Measurements from ENCODE around the gene ZXDC. TPM values are rescaled to one million over a fixed set of nuclear protein-coding genes. Genes with fewer than 3 reads are reported as not detected.

Gene ZXDC, protein sequence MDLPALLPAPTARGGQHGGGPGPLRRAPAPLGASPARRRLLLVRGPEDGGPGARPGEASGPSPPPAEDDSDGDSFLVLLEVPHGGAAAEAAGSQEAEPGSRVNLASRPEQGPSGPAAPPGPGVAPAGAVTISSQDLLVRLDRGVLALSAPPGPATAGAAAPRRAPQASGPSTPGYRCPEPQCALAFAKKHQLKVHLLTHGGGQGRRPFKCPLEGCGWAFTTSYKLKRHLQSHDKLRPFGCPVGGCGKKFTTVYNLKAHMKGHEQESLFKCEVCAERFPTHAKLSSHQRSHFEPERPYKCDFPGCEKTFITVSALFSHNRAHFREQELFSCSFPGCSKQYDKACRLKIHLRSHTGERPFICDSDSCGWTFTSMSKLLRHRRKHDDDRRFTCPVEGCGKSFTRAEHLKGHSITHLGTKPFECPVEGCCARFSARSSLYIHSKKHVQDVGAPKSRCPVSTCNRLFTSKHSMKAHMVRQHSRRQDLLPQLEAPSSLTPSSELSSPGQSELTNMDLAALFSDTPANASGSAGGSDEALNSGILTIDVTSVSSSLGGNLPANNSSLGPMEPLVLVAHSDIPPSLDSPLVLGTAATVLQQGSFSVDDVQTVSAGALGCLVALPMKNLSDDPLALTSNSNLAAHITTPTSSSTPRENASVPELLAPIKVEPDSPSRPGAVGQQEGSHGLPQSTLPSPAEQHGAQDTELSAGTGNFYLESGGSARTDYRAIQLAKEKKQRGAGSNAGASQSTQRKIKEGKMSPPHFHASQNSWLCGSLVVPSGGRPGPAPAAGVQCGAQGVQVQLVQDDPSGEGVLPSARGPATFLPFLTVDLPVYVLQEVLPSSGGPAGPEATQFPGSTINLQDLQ
- 26.3 to 29.7 TPM (median 26.6 TPM) in 3 replicates for total RNA-seq
- long read RNA-seq, full-length matches to known transcripts = 45 of 62 reads
- long read RNA-seq, partial matches to known transcripts = 3 of 62 reads
- long read RNA-seq, other reads (novel, unspliced or antisense) = 14 of 62 reads

DNA sequence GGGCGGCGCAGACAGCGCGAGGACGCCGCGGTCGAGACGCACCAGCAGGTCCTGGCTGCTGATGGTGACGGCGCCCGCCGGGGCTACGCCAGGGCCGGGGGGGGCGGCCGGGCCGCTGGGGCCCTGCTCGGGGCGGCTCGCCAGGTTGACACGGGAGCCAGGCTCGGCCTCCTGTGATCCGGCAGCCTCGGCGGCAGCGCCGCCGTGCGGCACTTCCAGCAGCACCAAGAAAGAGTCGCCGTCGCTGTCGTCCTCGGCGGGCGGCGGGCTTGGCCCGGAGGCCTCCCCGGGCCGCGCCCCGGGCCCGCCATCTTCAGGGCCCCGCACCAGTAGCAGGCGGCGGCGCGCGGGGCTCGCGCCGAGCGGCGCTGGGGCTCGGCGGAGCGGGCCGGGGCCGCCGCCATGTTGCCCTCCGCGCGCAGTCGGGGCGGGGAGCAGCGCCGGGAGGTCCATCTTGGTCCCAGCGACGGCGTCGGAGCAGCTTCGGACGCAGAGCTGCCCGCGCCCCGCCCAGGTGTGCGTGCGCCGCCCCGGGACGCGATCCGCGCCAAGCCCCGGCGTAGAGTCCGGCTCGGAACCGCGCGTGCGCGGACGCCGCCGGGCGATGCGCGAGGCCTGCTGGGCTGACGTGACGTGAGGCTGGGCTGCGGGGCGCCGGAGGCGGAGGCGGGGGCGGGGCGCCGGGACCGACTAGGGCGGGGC is at the start of gene ZXDC:
TSS of gene ZXDC (minus strand) at position 479 of the 702 bp plus-strand sequence. CDS start at position 453, 26 bp downstream.
- peak; percentile 96 for DNase-seq (ENCODE audit: low spot score)
- Mint-ChIP-seq H3K27me3 (ENCODE audit: low read depth) (no peaks in the 10 kb centered on the region), H3K9me3 (ENCODE audit: low read depth) (no peaks in the 10 kb centered on the region), H3K36me3 (ENCODE audit: low read depth) (peaks cover 7% of the 10 kb centered on the region), H3K4me1 (ENCODE audit: low read depth) (peaks cover 40% of the 10 kb centered on the region), H3K4me3 (ENCODE audit: unreplicated experiment) (peak within 1 kb of the TSS; percentile 85), H3K27ac (ENCODE audit: unreplicated experiment) (peak within 1 kb of the TSS; percentile 80)
- TF ChIP-seq, protein P1, sequence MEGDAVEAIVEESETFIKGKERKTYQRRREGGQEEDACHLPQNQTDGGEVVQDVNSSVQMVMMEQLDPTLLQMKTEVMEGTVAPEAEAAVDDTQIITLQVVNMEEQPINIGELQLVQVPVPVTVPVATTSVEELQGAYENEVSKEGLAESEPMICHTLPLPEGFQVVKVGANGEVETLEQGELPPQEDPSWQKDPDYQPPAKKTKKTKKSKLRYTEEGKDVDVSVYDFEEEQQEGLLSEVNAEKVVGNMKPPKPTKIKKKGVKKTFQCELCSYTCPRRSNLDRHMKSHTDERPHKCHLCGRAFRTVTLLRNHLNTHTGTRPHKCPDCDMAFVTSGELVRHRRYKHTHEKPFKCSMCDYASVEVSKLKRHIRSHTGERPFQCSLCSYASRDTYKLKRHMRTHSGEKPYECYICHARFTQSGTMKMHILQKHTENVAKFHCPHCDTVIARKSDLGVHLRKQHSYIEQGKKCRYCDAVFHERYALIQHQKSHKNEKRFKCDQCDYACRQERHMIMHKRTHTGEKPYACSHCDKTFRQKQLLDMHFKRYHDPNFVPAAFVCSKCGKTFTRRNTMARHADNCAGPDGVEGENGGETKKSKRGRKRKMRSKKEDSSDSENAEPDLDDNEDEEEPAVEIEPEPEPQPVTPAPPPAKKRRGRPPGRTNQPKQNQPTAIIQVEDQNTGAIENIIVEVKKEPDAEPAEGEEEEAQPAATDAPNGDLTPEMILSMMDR (IDR thresholded peaks at IDR 0.05) = peak; percentile 69

DNA sequence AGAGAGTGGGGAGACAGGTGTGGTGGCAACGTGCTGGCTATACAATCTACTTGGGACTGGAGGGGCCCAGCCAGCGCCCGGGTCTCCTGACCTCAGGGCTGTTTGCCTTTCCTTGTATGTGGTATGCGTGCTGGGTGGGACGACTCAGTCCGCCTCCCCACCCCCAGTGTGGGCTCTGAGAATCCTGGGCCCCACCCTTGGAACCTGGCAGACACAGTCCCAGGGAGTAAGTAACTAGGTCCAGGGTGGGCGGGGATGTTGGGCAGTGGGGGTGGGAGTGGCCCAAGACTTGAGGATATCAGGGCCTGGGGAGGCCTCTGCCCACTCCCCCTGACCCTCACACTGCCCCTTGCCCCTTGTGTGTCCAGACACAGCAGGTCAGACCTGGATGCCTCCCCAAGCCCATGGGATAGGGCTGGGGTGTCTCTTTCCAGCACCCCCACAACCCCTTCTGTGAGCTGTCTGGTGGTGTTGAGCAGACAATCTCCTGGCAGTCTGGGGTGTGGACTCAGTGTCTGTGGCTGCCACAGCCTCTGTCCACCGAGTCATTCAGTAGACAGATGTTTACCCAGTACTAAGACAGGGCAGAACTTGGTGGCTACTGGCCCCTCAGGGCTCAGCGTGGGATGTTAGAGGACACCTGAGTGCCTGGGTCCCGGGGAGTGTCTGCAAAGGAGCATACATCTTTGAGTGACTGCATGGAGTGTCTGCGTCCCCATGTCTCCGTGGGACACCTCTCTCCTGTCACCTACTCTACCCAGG is 49.6 kb upstream of the ZXDC start:
- H3K4me3 Mint-ChIP-seq (ENCODE audit: unreplicated experiment) = no peak overlapping the region
- H3K36me3 Mint-ChIP-seq (ENCODE audit: low read depth) = no peaks in the 10 kb centered on the region
- TF ChIP-seq, protein P1 (IDR thresholded peaks at IDR 0.05) = no peak
- no peak overlapping the region for H3K27ac Mint-ChIP-seq (ENCODE audit: unreplicated experiment)
- peaks cover 3% of the 10 kb centered on the region for H3K4me1 Mint-ChIP-seq (ENCODE audit: low read depth)
- no peaks in the 10 kb centered on the region for H3K9me3 Mint-ChIP-seq (ENCODE audit: low read depth)
- peak; percentile 76 for DNase-seq (ENCODE audit: low spot score)
- H3K27me3 Mint-ChIP-seq (ENCODE audit: low read depth) = peaks cover 13% of the 10 kb centered on the region

DNA sequence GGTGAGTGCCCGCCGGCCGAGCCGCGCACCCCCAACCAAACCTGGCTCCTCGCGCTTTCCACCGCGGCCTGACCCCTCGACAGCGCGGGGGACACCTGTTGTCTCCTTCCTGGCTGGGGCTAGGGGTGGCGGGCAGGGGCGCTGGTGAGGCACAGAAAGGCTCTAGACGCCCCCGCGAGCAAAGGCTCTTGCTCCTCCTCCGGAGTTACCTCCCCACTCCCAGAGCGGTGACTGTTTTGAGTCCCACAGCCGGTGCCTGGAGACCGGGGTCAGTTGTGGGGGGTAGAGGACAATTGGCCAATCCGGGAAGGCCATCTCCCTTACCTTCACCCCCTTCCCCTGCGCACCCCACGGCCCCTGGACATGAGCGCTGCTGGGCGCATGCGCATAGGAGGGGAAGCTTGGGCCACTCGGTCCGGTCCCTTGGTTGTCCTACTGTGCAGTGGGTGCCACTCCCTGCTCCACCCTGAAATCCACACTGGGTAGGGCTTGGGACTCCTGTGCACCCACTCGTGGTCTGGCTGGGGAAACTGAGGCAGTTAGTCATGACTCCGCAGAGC is 48.8 kb upstream of the ZXDC start:
- Mint-ChIP-seq H3K27me3 (ENCODE audit: low read depth) (peaks cover 18% of the 10 kb centered on the region), H3K36me3 (ENCODE audit: low read depth) (no peaks in the 10 kb centered on the region), H3K4me1 (ENCODE audit: low read depth) (peaks cover 3% of the 10 kb centered on the region), H3K9me3 (ENCODE audit: low read depth) (no peaks in the 10 kb centered on the region), H3K4me3 (ENCODE audit: unreplicated experiment) (peak overlapping the region; percentile 62), H3K27ac (ENCODE audit: unreplicated experiment) (no peak overlapping the region)
- peak; percentile 88 for DNase-seq (ENCODE audit: low spot score)
- TF ChIP-seq, protein P1 (IDR thresholded peaks at IDR 0.05) = no peak

DNA sequence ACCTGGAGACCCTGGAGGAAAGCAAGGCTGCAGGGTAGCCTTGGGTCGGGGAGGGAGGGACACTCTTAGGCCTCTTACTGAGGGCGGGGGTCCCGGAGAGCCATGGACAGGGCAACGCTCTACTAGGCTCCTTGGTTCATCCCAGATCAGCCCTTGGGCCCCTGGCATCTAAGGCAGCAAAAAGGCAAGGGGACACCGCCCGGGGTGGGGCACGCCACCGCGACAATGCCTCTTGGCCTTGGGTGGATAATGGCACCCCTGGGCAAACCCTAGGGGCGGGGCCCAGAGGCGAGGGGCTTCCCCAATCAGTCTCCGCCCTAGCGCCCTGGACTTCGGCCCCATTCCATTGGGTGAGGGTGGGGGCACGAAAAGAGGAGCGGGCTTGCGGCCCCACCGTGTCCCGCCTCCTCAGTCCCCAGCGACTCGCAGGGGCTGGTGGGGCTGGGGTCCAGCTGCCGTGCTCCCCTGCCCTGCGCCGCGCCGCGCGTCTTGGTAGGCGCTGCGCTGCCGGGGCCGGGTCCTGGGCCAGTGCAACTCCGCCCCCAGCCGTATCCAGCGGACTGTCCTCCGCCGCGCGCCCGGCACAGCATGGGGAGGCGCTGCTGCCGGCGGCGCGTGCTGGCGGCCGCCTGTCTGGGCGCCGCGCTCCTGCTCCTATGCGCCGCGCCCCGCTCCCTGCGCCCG is 48.2 kb upstream of the ZXDC start, which contains the start of gene CHST13:
TSS of gene CHST13 (plus strand) at position 411 of the 684 bp plus-strand sequence. CDS start at position 589, 178 bp downstream.
- no peaks in the 10 kb centered on the region for H3K9me3 Mint-ChIP-seq (ENCODE audit: low read depth)
- peaks cover 19% of the 10 kb centered on the region for H3K27me3 Mint-ChIP-seq (ENCODE audit: low read depth)
- H3K27ac Mint-ChIP-seq (ENCODE audit: unreplicated experiment) = no peak within 1 kb of the TSS
- TF ChIP-seq, protein P1 (IDR thresholded peaks at IDR 0.05) = peak; percentile 35
- H3K4me1 Mint-ChIP-seq (ENCODE audit: low read depth) = peaks cover 3% of the 10 kb centered on the region
- peak; percentile 85 for DNase-seq (ENCODE audit: low spot score)
- peak within 1 kb of the TSS; percentile 62 for H3K4me3 Mint-ChIP-seq (ENCODE audit: unreplicated experiment)
- no peaks in the 10 kb centered on the region for H3K36me3 Mint-ChIP-seq (ENCODE audit: low read depth)

Data from chondrocyte (in vitro differentiated cells).